Ammon's horn (tissue), 1 donor: ENCODE measurements around the gene PRKG1.
"Not testable (repeated sequence)": the region's sequence is repeated elsewhere in the genome, so short reads cannot be mapped to it uniquely, and the experiment has no call there.

ENCODE experiments used
- DNase-seq: peaks from one replicate; pipeline ENCODE4 v3.0.0-alpha.2; 2016; ENCODE audit warnings: low spot score

Gene PRKG1

GRCh38 chr10:51510231-51510630 is 435.9 kb downstream of the PRKG1 start:
- no peak for DNase-seq

GRCh38 chr10:51521605-51522004 is 447.3 kb downstream of the PRKG1 start:
- DNase-seq = no peak

DNA sequence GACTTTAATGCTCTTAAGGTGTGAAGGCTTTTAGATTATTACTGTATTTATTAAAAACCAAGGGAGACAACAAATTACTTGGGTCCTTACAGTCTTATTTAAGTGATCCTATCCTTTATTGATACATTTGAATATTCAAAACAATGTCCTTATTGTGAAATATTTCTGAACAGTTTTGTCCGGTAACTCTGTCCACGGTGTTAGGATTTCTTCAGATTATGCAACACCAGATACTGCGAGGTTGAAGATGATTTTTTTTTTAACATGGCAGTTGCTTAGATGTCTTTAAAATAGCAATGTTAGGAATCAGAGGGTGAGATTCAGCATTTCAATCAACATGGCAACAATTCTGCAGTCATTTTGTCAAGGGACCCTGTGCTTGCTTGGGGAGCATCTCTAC is 448.6 kb downstream of the PRKG1 start:
- DNase-seq = no peak

GRCh38 chr10:51523440-51523839 is 449.2 kb downstream of the PRKG1 start:
- no peak for DNase-seq

- DNase-seq = no peak
Observed at GRCh38 chr10:51524041-51524440, 449.8 kb downstream of the PRKG1 start.

GRCh38 chr10:51527522-51528219 is 453.4 kb downstream of the PRKG1 start:
- no peak for DNase-seq

DNA sequence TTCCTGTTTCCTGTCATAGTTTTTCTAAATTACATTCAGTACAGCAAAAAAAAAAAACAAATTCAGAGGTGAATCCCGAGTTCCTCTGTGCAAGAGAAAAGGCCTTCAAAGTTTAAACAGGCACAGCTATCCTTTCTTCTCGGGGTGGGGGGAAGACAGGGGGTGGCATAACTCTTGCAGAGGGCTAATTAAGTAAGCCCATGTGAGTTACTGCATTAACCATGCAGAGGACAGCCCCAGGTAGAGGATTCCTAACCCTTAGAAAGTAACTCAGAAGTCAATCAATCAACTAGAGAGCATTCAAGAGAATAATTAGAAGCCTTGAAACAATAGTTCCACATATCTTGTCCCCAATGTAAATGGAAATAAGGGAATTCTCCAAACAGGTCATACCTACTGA is 454.2 kb downstream of the PRKG1 start:
- no peak for DNase-seq

DNA sequence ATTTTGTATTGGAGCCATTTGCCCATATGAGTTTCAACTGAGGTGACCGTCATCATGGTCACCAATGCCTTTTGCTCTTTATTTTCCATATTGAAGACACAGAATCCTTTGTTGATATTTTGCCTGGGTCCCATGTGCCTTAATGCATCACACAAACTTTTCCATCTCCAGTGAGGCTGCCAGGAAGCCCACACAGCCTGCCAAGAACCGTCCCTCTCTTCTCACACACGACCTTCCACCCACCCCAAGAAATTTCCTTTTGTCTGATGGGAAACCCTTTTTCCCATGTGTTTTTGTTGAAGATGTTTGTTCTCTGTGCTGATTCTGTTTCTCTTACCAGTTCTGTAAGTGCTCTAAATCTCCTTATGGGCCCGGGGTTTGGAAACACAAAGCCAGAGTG is 456.3 kb downstream of the PRKG1 start:
- DNase-seq = no peak

- DNase-seq = no peak
Observed at GRCh38 chr10:51532044-51532443, 457.8 kb downstream of the PRKG1 start.

DNA sequence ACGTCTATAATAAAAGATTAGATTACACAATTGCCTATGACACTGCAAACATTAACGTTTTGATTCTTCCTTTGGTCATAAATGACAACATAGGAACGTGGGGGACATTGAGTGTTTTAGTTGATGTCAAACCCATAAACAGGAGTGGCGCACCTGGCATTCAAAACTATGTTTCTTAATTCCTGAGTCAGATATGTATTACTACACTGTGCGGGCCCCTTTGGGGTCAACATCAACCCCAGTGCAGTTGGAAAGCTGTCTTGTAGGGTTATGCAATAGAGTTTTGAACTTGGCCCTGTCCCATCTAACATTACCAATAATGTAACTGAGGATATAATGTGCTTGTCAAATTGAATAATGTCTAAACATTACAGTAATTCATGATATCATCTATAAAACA is 468.6 kb downstream of the PRKG1 start:
- no peak for DNase-seq

GRCh38 chr10:51544933-51545332 is 470.6 kb downstream of the PRKG1 start:
- DNase-seq = no peak

DNA sequence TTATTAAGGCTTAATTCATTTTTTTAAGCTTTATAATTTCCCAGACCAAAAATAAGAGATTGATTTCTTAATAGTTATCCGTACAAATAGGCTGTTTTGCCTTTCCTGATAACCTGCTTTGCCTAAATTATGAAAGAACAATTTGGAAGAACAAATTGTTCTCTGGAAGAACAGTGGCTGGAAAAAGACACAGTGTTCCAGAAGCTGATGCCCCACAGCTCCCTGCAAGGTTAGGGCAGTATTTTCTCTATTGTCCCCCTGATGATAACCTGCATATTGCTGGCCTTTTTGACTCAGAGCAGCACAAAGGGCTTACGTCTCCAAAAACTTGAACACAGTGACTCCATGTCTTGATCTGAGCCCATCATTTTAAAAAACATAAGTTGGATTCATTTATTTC is 473.7 kb downstream of the PRKG1 start:
- DNase-seq = no peak

DNA sequence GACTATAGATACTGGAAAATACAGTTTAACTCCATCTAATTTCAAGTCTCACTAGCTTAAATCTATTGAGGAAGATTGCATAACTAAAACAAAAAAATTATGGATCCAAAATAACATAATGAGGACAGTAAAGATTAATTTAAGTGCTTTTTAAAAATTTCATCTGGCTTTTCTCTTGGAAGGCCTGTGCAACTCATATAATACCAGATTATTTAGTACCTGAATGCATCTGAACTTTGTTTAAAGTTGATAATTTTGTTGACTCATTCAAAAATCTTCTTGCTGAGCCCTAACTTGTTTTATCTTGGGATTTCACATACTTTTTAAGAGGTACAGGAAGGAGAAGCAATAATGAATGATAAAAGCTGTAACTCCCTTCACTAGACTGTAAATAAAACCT is 478.6 kb downstream of the PRKG1 start:
- no peak for DNase-seq

DNA sequence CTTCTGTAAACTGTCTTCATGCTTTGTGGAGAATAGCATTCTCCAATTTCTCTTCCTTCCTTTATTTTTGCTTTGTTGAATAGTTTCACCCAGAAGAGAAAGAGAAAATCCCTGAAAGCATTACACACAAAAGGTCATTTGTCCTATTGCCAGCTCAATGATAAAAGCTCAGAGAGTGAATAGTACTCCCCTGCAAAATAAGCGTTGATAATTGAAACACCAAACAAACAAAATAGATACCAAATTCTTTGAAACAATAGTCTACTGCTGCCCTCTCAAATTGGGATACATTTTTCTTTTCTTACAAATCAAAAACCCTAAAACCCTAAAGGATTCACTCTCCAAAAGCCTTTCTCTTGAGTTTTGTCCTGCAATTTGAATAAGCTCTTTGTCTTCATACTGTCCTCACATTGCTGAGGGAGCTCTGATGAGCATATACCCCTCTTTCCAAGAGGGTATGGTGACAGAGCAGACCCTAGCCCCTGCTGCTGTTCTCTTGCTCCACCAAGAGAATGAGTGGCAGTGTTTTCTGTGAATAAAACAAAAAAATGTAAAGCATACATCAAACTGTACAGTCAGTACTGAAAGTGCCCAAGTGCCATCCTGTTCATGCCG is 490.7 kb downstream of the PRKG1 start:
- peak; percentile 4 for DNase-seq

DNA sequence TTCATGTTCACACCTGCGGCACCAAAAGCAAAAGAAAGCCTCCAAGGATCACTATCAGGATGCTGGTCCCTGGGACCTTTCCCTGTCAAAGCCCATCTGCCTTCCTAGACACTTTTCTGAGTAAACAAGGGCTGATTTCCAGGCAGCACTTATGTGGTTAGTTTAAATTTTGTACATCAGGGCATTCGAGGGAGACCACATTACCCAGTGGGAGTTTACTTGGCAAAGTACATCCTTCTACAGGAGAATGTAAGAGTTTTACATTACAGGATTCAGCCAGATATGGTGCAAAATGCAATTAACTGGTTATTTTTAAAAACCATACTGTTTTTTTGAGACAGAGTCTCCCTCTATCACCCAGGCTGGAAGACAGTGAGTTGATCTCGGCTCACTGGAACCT is 493.0 kb downstream of the PRKG1 start:
- DNase-seq = no peak

GRCh38 chr10:51569467-51569866 is 495.2 kb downstream of the PRKG1 start:
- DNase-seq = no peak

- DNase-seq = no peak
Observed at GRCh38 chr10:51574248-51575048, 500.2 kb downstream of the PRKG1 start.

DNA sequence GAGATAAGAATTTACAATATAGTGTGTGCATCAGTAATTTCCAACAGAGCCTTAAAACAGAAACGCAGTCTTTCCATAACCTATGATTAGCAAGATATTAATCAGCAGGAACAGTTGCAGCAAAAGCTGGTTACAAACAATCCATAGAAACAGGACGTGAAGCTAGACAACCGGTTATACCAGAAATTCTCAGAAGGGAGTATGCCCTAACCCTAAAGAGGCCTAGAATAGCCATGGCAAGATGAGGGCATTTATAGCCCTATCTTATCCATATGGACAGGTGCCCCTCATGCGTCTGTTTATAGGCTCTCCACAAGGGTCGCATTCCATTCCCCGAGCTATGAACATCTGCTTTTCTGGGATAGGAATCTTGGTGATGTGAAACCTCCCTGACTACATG is 506.9 kb downstream of the PRKG1 start:
- not testable (repeated sequence) for DNase-seq

DNA sequence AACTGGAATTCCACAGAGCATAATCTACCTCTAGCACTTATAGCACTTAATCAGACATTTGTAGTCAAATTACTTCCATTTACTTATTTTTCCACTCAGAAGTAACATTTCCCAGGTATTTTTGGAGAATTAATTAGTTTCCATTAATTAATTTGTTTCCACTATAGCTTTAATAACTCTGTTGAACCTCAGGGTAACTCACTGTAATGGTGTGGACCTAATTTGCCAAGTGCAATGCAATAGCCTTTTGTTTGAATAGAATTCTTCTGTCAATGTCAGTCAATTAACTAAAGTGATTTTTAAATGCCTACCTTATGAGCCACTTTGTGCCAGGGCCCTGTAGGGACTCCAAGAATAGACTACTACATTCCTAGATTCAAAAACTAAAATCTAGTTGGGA is 509.7 kb downstream of the PRKG1 start:
- DNase-seq = no peak

- DNase-seq = no peak
Observed at GRCh38 chr10:51585742-51586141, 511.5 kb downstream of the PRKG1 start.

GRCh38 chr10:51588984-51589383 is 514.7 kb downstream of the PRKG1 start:
- no peak for DNase-seq

- DNase-seq = no peak
Observed at GRCh38 chr10:51590818-51591217, 516.5 kb downstream of the PRKG1 start.

- DNase-seq = no peak
Observed at GRCh38 chr10:51596695-51597094, 522.4 kb downstream of the PRKG1 start.
